Measurements from ENCODE around the gene NOTCH1. TPM values are rescaled to one million over a fixed set of nuclear protein-coding genes. Genes with fewer than 3 reads are reported as not detected.

The NOTCH1 gene
- total and polyA plus RNA-seq, 2 of the 8 experiments (the other 6 are each of a cell fraction or from before 2014, with no cell fraction given), result 6.9 to 55.6 TPM

- no peak overlapping the region for H2BK5ac ChIP-seq (ENCODE audit: low read depth, low read length)
- no peaks in the 10 kb centered on the region; a peak in 1 of 7 replicates for H3K4me1 ChIP-seq (replicated peaks in 1 of 4; ENCODE audit: control insufficient read depth in 3 of 4, insufficient read depth in 4 of 4, low read length in 3 of 4)
- POLR2A ChIA-PET (ENCODE audit: partially characterized antibody), result no interaction called here
- H3K4me3 ChIP-seq (ENCODE audit: extremely low read depth in 1 of 4, insufficient read depth in 2 of 4, low read depth in 3 of 4, low read length in 4 of 4), result no peak overlapping the region
- H3K56ac ChIP-seq (replicated peaks; ENCODE audit: insufficient read length, low read depth, low read length), result no peak overlapping the region
- no peaks in the 10 kb centered on the region for H3K9me3 ChIP-seq (ENCODE audit: insufficient read depth in 2 of 2, low read depth in 1 of 2, low read length in 1 of 2)
- H3K4ac ChIP-seq (replicated peaks; ENCODE audit: insufficient read length, low read depth, low read length), result no peak overlapping the region
- H3K23ac ChIP-seq (ENCODE audit: insufficient read length), result no peak overlapping the region
- no peak overlapping the region for H3K18ac ChIP-seq (ENCODE audit: extremely low read depth, low read length)
- TF ChIP-seq SIX5 (IDR thresholded peaks at IDR 0.05; ENCODE audit: low read depth, low read length) (no peak), PHF8 (conservative IDR thresholded peaks at IDR 0.05; ENCODE audit: low read depth, low read length) (no peak), JUND (IDR thresholded peaks at IDR 0.05; ENCODE audit: low read length) (no peak), YY1 (IDR thresholded peaks at IDR 0.05; ENCODE audit: low read depth, low read length) (no peak), ASH2L (IDR thresholded peaks at IDR 0.05; ENCODE audit: low read length) (no peak), ZNF274 (IDR thresholded peaks at IDR 0.05; ENCODE audit: borderline replicate concordance, extremely low read depth, low read length) (no peak), CBX5 (IDR thresholded peaks at IDR 0.05; ENCODE audit: low read depth, low read length) (no peak)
- 84% methylated on average over 11 of the region's 17 CpGs; no CpG with 5 or more reads in 1 of the 2 experiments for WGBS, 2 experiments (ENCODE audit: extremely low coverage in 1 of 2, insufficient coverage in 1 of 2, insufficient read length in 1 of 2, insufficient replicate concordance in 2 of 2, low coverage in 1 of 2, low lambda C conversion rate in 2 of 2, missing lambda C conversion rate in 1 of 2)
- no peak overlapping the region for H3K14ac ChIP-seq (ENCODE audit: insufficient read length)
- no peaks in the 10 kb centered on the region for H3K79me1 ChIP-seq (ENCODE audit: low read depth, low read length)
- FAIRE-seq (no peak), DNase-seq (ENCODE audit: low read depth in 1 of 2, low spot score in 2 of 2) (no peak)
- H4K8ac ChIP-seq (ENCODE audit: extremely low read depth, insufficient read depth, low read length), result no peak overlapping the region; the same call in 1 of the 2 replicates
- H3K79me2 ChIP-seq (ENCODE audit: control insufficient read depth in 1 of 2, insufficient read depth in 2 of 2, low read length in 2 of 2), result no peaks in the 10 kb centered on the region
- H4K5ac ChIP-seq (ENCODE audit: insufficient read length, low read depth, low read length), result no peak overlapping the region
- CTCF ChIA-PET (ENCODE audit: partially characterized antibody), result interaction anchor here (0.6 to 1.7 kb wide), 7 partner anchors 9 to 136 kb away, joined by 3 to 6 read pairs (median 4); no protein-coding TSS in a partner anchor
- H3K27ac ChIP-seq (ENCODE audit: low read depth, low read length), result no peak overlapping the region
- H2AFZ ChIP-seq (ENCODE audit: low read length), result no peak overlapping the region
- no peak overlapping the region for H2AK5ac ChIP-seq (ENCODE audit: low read depth, low read length)
- H2BK15ac ChIP-seq (ENCODE audit: low read length), result no peak overlapping the region
- H3K36me3 ChIP-seq (ENCODE audit: control insufficient read depth in 2 of 4, insufficient read depth in 4 of 4, low read length in 3 of 4), result peaks cover 3 to 43% (median 22%) of the 10 kb centered on the region in 4 experiments; a peak in 6 of 8 replicates
- H2BK12ac ChIP-seq (ENCODE audit: low read depth, low read length), result no peak overlapping the region
- H3K27me3 ChIP-seq (replicated peaks in 1 of 4; ENCODE audit: control insufficient read depth in 3 of 4, extremely low read depth in 1 of 4, insufficient read depth in 3 of 4, low read length in 3 of 4), result no peaks in the 10 kb centered on the region
- H2BK120ac ChIP-seq (replicated peaks; ENCODE audit: low read depth, low read length), result no peak overlapping the region
- H4K20me1 ChIP-seq (replicated peaks in 1 of 2; ENCODE audit: control insufficient read depth in 1 of 2, insufficient read depth in 2 of 2, low read length in 2 of 2), result peaks cover 0 to 13% of the 10 kb centered on the region in 2 experiments
- H2BK20ac ChIP-seq (ENCODE audit: low read length), result no peak overlapping the region
- no peak overlapping the region for H3K9ac ChIP-seq (replicated peaks in 1 of 4; ENCODE audit: extremely low read depth in 1 of 4, low read depth in 3 of 4, low read length in 3 of 4)
- no peaks in the 10 kb centered on the region for H3K23me2 ChIP-seq (ENCODE audit: low read depth, low read length)
- H3K4me2 ChIP-seq (ENCODE audit: insufficient read depth in 1 of 2, low read depth in 2 of 2, low read length in 2 of 2), result no peak overlapping the region
- no peak overlapping the region for H4K91ac ChIP-seq (replicated peaks; ENCODE audit: insufficient read length, low read length)
These were observed 50.5 kb downstream of the NOTCH1 start for GRCh38 chr9:136495238-136495800.
